CD8-positive, alpha-beta memory T cell (primary cell): ENCODE data around the gene RIT2. TPM values are rescaled to one million over a fixed set of nuclear protein-coding genes. Genes with fewer than 3 reads are reported as not detected.

Experiments used
- CTCF ChIA-PET: fragments of 350-600 bp; sonication (Branson Sonifier 250); formaldehyde crosslinking; loops from one replicate; lab custom pipeline; 2021; ENCODE audit warnings: antibody characterized with exemption; lab: Charles Lee
- POLR2A ChIA-PET: fragments of 350-600 bp; sonication (Branson Sonifier 250); formaldehyde crosslinking; loops from one replicate; lab custom pipeline; 2021; ENCODE audit warnings: antibody characterized with exemption; lab: Charles Lee
- DNase-seq, 5 donors: peaks; one replicate each; pipeline versions ENCODE4 v3.0.0 to v3.0.0-alpha.2; 2020 to 2022; ENCODE audit warnings: mixed read lengths in 1 of 5
- H3K27ac ChIP-seq: one replicate; pipeline ENCODE4 v1.7.0; 2013; ENCODE audit warnings: low read depth, mild to moderate bottlenecking, low read length, moderate library complexity
- H3K27me3 ChIP-seq: 2 replicates; pipeline ENCODE4 v1.7.0; 2013; ENCODE audit warnings: low read length, mild to moderate bottlenecking; ENCODE audit not compliant: insufficient read depth, poor library complexity, severe bottlenecking
- H3K36me3 ChIP-seq: 2 replicates; pipeline ENCODE4 v1.7.0; 2013; ENCODE audit warnings: mild to moderate bottlenecking, low read length, moderate library complexity; ENCODE audit not compliant: insufficient read depth
- H3K4me1 ChIP-seq: 2 replicates; pipeline ENCODE4 v1.7.0; 2013; ENCODE audit warnings: mild to moderate bottlenecking, low read length, moderate library complexity; ENCODE audit not compliant: insufficient read depth
- H3K4me3 ChIP-seq: 2 replicates; pipeline ENCODE4 v1.7.0; 2013; ENCODE audit warnings: mild to moderate bottlenecking, low read length
- H3K9me3 ChIP-seq: 2 replicates; pipeline ENCODE4 v1.7.0; 2013; ENCODE audit warnings: mild to moderate bottlenecking, low read length
- H3K27ac Mint-ChIP-seq, 8 donors: one replicate each; pipeline ENCODE4 v1.8.0; 2020 to 2021; ENCODE audit warnings: mixed read lengths in 8 of 8, mild to moderate bottlenecking in 6 of 8, inconsistent platforms in 3 of 8, moderate library complexity in 3 of 8
- H3K27me3 Mint-ChIP-seq, 2 donors: one replicate each; pipeline ENCODE4 v1.8.0; 2020 to 2021; ENCODE audit warnings: mixed read lengths in 2 of 2, mild to moderate bottlenecking in 1 of 2, moderate library complexity in 1 of 2
- H3K36me3 Mint-ChIP-seq, 3 donors: one replicate each; pipeline ENCODE4 v1.8.0; 2020 to 2021; ENCODE audit warnings: mixed read lengths in 3 of 3, inconsistent platforms in 1 of 3, mild to moderate bottlenecking in 1 of 3
- H3K4me1 Mint-ChIP-seq, 3 donors: one replicate each; pipeline ENCODE4 v1.8.0; 2020 to 2021; ENCODE audit warnings: mixed read lengths in 3 of 3, inconsistent platforms in 1 of 3, mild to moderate bottlenecking in 1 of 3
- H3K4me3 Mint-ChIP-seq, 7 donors: one replicate each; pipeline ENCODE4 v1.8.0; 2020 to 2021; ENCODE audit warnings: mixed read lengths in 7 of 7, mild to moderate bottlenecking in 6 of 7, moderate library complexity in 4 of 7, inconsistent platforms in 2 of 7
- H3K9me3 Mint-ChIP-seq, 5 donors: one replicate each; pipeline ENCODE4 v1.8.0; 2020 to 2022; ENCODE audit warnings: mixed read lengths in 5 of 5, mild to moderate bottlenecking in 3 of 5, moderate library complexity in 2 of 5, inconsistent platforms in 1 of 5
- polyA plus RNA-seq: library from polyadenylated mRNA; unstranded; fragments of 300-500 nt; fragmentation: Illumina TruSeq; gene quantifications from one replicate; pipeline ENCODE4 v1.2.3, GENCODE V29; 2021
- total RNA-seq, 2 experiments: library from RNA; stranded (reverse); gene quantifications; one replicate each; pipeline ENCODE4 v1.2.3, GENCODE V29; 2021

RIT2 gene
- total and polyA plus RNA-seq, 3 experiments from 2014 or later, result not detected

GRCh38 chr18:42914476-42914875, 201.0 kb downstream of the RIT2 start:
- Mint-ChIP-seq H3K27me3 (no peaks in the 10 kb centered on the region), H3K4me1 (no peaks in the 10 kb centered on the region), H3K27ac (no peak overlapping the region)

GRCh38 chr18:42909095-42909494, 206.4 kb downstream of the RIT2 start:
- Histone ChIP-seq H3K27me3 (no peaks in the 10 kb centered on the region), H3K4me3 (no peak overlapping the region), H3K4me1 (no peaks in the 10 kb centered on the region), H3K9me3 (no peaks in the 10 kb centered on the region), H3K27ac (no peak overlapping the region), H3K36me3 (no peaks in the 10 kb centered on the region)
- Mint-ChIP-seq H3K27me3 (no peaks in the 10 kb centered on the region), H3K9me3 (peaks cover 5 to 51% (median 6%) of the 10 kb centered on the region in 5 donors), H3K27ac (no peak overlapping the region), H3K36me3 (no peaks in the 10 kb centered on the region), H3K4me1 (no peaks in the 10 kb centered on the region), H3K4me3 (no peak overlapping the region)
- ChIA-PET POLR2A (no interaction called here), CTCF (no interaction called here)
- no peak for DNase-seq

More at GRCh38 chr18:42914476-42914875, 201.0 kb downstream of the RIT2 start:
- Mint-ChIP-seq H3K36me3 (no peaks in the 10 kb centered on the region), H3K4me3 (no peak overlapping the region), H3K9me3 (peaks cover 0 to 40% (median 9%) of the 10 kb centered on the region in 5 donors)
- no peak for DNase-seq
- ChIA-PET POLR2A (no interaction called here), CTCF (no interaction called here)
- Histone ChIP-seq H3K27ac (no peak overlapping the region), H3K9me3 (no peaks in the 10 kb centered on the region), H3K27me3 (no peaks in the 10 kb centered on the region), H3K4me3 (no peak overlapping the region), H3K4me1 (no peaks in the 10 kb centered on the region), H3K36me3 (no peaks in the 10 kb centered on the region)

- H3K4me3 Mint-ChIP-seq, result no peak overlapping the region
- no peak overlapping the region for H3K4me3 ChIP-seq
- no peaks in the 10 kb centered on the region for H3K27me3 ChIP-seq
- no peaks in the 10 kb centered on the region for H3K4me1 ChIP-seq
- POLR2A ChIA-PET, result no interaction called here
- H3K4me1 Mint-ChIP-seq, result no peaks in the 10 kb centered on the region
- H3K36me3 ChIP-seq, result no peaks in the 10 kb centered on the region
- H3K9me3 Mint-ChIP-seq, result peaks cover 5 to 37% (median 6%) of the 10 kb centered on the region in 5 donors
- H3K9me3 ChIP-seq, result no peaks in the 10 kb centered on the region
- H3K27ac ChIP-seq, result no peak overlapping the region
- CTCF ChIA-PET, result no interaction called here
- no peak overlapping the region for H3K27ac Mint-ChIP-seq
- H3K36me3 Mint-ChIP-seq, result no peaks in the 10 kb centered on the region
- no peaks in the 10 kb centered on the region for H3K27me3 Mint-ChIP-seq
- no peak for DNase-seq
Measured at GRCh38 chr18:42906761-42907160, 208.7 kb downstream of the RIT2 start.

GRCh38 chr18:42901161-42901560, 214.3 kb downstream of the RIT2 start:
- Mint-ChIP-seq H3K4me3 (no peak overlapping the region), H3K36me3 (no peaks in the 10 kb centered on the region), H3K27me3 (no peaks in the 10 kb centered on the region), H3K9me3 (peaks cover 3 to 27% (median 5%) of the 10 kb centered on the region in 5 donors), H3K4me1 (no peaks in the 10 kb centered on the region), H3K27ac (no peak overlapping the region)
- no peak overlapping the region for H3K27ac ChIP-seq
- POLR2A ChIA-PET, result no interaction called here
- H3K4me1 ChIP-seq, result no peaks in the 10 kb centered on the region
- DNase-seq, result no peak
- no peak overlapping the region for H3K4me3 ChIP-seq
- CTCF ChIA-PET, result no interaction called here
- no peaks in the 10 kb centered on the region for H3K36me3 ChIP-seq
- H3K27me3 ChIP-seq, result no peaks in the 10 kb centered on the region
- no peaks in the 10 kb centered on the region for H3K9me3 ChIP-seq

- no peaks in the 10 kb centered on the region for H3K4me1 Mint-ChIP-seq
- Histone ChIP-seq H3K27ac (no peak overlapping the region), H3K27me3 (no peaks in the 10 kb centered on the region), H3K4me3 (no peak overlapping the region), H3K36me3 (no peaks in the 10 kb centered on the region), H3K9me3 (no peaks in the 10 kb centered on the region), H3K4me1 (no peaks in the 10 kb centered on the region)
- DNase-seq, result no peak
- POLR2A ChIA-PET, result no interaction called here
- CTCF ChIA-PET, result no interaction called here
- H3K9me3 Mint-ChIP-seq, result peaks cover 5 to 36% (median 8%) of the 10 kb centered on the region in 5 donors
- H3K4me3 Mint-ChIP-seq, result no peak overlapping the region
- H3K36me3 Mint-ChIP-seq, result no peaks in the 10 kb centered on the region
- no peaks in the 10 kb centered on the region for H3K27me3 Mint-ChIP-seq
- no peak overlapping the region for H3K27ac Mint-ChIP-seq
Measured at GRCh38 chr18:42893977-42894376, 221.5 kb downstream of the RIT2 start.

- Histone ChIP-seq H3K27me3 (no peaks in the 10 kb centered on the region), H3K9me3 (no peaks in the 10 kb centered on the region), H3K27ac (no peak overlapping the region), H3K4me1 (no peaks in the 10 kb centered on the region), H3K4me3 (no peak overlapping the region), H3K36me3 (no peaks in the 10 kb centered on the region)
- ChIA-PET CTCF (no interaction called here), POLR2A (no interaction called here)
- no peaks in the 10 kb centered on the region for H3K4me1 Mint-ChIP-seq
- H3K9me3 Mint-ChIP-seq, result peaks cover 3 to 34% (median 9%) of the 10 kb centered on the region in 5 donors
- H3K27me3 Mint-ChIP-seq, result no peaks in the 10 kb centered on the region
- no peak for DNase-seq
- no peak overlapping the region for H3K27ac Mint-ChIP-seq
- no peaks in the 10 kb centered on the region for H3K36me3 Mint-ChIP-seq
- no peak overlapping the region for H3K4me3 Mint-ChIP-seq
Measured at GRCh38 chr18:42892181-42892580, 223.3 kb downstream of the RIT2 start.

GRCh38 chr18:42891705-42892104, 223.8 kb downstream of the RIT2 start:
- peaks cover 3 to 35% (median 7%) of the 10 kb centered on the region in 5 donors for H3K9me3 Mint-ChIP-seq
- Histone ChIP-seq H3K4me1 (no peaks in the 10 kb centered on the region), H3K27me3 (no peaks in the 10 kb centered on the region), H3K9me3 (no peaks in the 10 kb centered on the region), H3K36me3 (no peaks in the 10 kb centered on the region), H3K27ac (no peak overlapping the region), H3K4me3 (no peak overlapping the region)
- H3K27me3 Mint-ChIP-seq, result no peaks in the 10 kb centered on the region
- no peak overlapping the region for H3K27ac Mint-ChIP-seq
- ChIA-PET POLR2A (no interaction called here), CTCF (no interaction called here)
- no peak for DNase-seq
- no peaks in the 10 kb centered on the region for H3K4me1 Mint-ChIP-seq
- H3K36me3 Mint-ChIP-seq, result no peaks in the 10 kb centered on the region
- H3K4me3 Mint-ChIP-seq, result no peak overlapping the region

GRCh38 chr18:42883169-42883568, 232.3 kb downstream of the RIT2 start:
- no peaks in the 10 kb centered on the region for H3K36me3 ChIP-seq
- CTCF ChIA-PET, result no interaction called here
- POLR2A ChIA-PET, result no interaction called here
- H3K9me3 ChIP-seq, result no peaks in the 10 kb centered on the region
- no peak overlapping the region for H3K4me3 ChIP-seq
- H3K27me3 ChIP-seq, result no peaks in the 10 kb centered on the region
- Mint-ChIP-seq H3K4me1 (no peaks in the 10 kb centered on the region), H3K4me3 (no peak overlapping the region), H3K27me3 (no peaks in the 10 kb centered on the region), H3K36me3 (no peaks in the 10 kb centered on the region), H3K27ac (no peak overlapping the region), H3K9me3 (peaks cover 0 to 27% (median 11%) of the 10 kb centered on the region in 5 donors)
- no peak for DNase-seq
- H3K27ac ChIP-seq, result no peak overlapping the region
- no peaks in the 10 kb centered on the region for H3K4me1 ChIP-seq

- H3K27me3 ChIP-seq, result no peaks in the 10 kb centered on the region
- Mint-ChIP-seq H3K27me3 (no peaks in the 10 kb centered on the region), H3K4me1 (no peaks in the 10 kb centered on the region), H3K27ac (no peak overlapping the region), H3K4me3 (no peak overlapping the region), H3K9me3 (peaks cover 0 to 27% (median 11%) of the 10 kb centered on the region in 5 donors), H3K36me3 (no peaks in the 10 kb centered on the region)
- no peak overlapping the region for H3K4me3 ChIP-seq
- H3K9me3 ChIP-seq, result no peaks in the 10 kb centered on the region
- no peak overlapping the region for H3K27ac ChIP-seq
- DNase-seq, result no peak
- ChIA-PET CTCF (no interaction called here), POLR2A (no interaction called here)
- H3K36me3 ChIP-seq, result no peaks in the 10 kb centered on the region
- H3K4me1 ChIP-seq, result no peaks in the 10 kb centered on the region
Measured at GRCh38 chr18:42882122-42882521, 233.4 kb downstream of the RIT2 start.
